GM12872 (cell line): ENCODE data around the gene PJA2.

Experiments used
- CTCF ChIP-seq: IDR thresholded peaks from 3 replicates; pipeline ENCODE4 v1.5.1; 2011; ENCODE audit warnings: low read depth, mild to moderate bottlenecking, low read length, moderate library complexity; ENCODE audit not compliant: insufficient read depth

PJA2 gene

GRCh38 chr5:109409844-109410388, at the start of gene PJA2:
Gene PJA2 (minus strand): TSS chr5:109409974. CDS start chr5:109383433, 26,541 bp downstream.
- no peak for TF ChIP-seq CTCF

GRCh38 chr5:109455598-109456096, 45.9 kb upstream of the PJA2 start:
- no peak for TF ChIP-seq CTCF

GRCh38 chr5:109454731-109455505, 45.1 kb upstream of the PJA2 start:
- no peak for TF ChIP-seq CTCF

GRCh38 chr5:109453251-109453650, 43.5 kb upstream of the PJA2 start:
- no peak for TF ChIP-seq CTCF

GRCh38 chr5:109452661-109453060, 42.9 kb upstream of the PJA2 start:
- TF ChIP-seq CTCF, result no peak

GRCh38 chr5:109451146-109451545, 41.4 kb upstream of the PJA2 start:
- TF ChIP-seq CTCF, result no peak

- no peak for TF ChIP-seq CTCF
Measured at GRCh38 chr5:109450129-109450877, 40.5 kb upstream of the PJA2 start.
